ENCODE results near the gene PTF1A.

GRCh38 chr10:23193435-23194074 is 1.4 kb downstream of the PTF1A start:
- TF ChIP-seq CTCF (IDR thresholded peaks at IDR 0.05 in 2 of 3, conservative IDR thresholded peaks at IDR 0.05 in 1 of 3; ENCODE audit: insufficient read depth in 2 of 3, low read depth in 1 of 3, low read length in 3 of 3) (no peak), ZKSCAN1 (IDR thresholded peaks at IDR 0.05; ENCODE audit: low read depth, low read length) (no peak), NFYB (IDR thresholded peaks at IDR 0.05; ENCODE audit: extremely low read depth, insufficient read length) (no peak), MEF2D (tag; conservative IDR thresholded peaks at IDR 0.05; ENCODE audit: low read depth) (no peak), ZNF174 (CRISPR knock-in tag; IDR thresholded peaks at IDR 0.05) (no peak), CHD1 (IDR thresholded peaks at IDR 0.05; ENCODE audit: low read length) (no peak), GTF2F1 (IDR thresholded peaks at IDR 0.05; ENCODE audit: low read depth, low read length) (no peak), KLF13 (tag; IDR thresholded peaks at IDR 0.05; ENCODE audit: borderline replicate concordance, low read depth) (no peak), POLR2A (conservative IDR thresholded peaks at IDR 0.05) (no peak), BRCA1 (IDR thresholded peaks at IDR 0.05) (no peak), BRCA1 (CRISPR knock-in tag; IDR thresholded peaks at IDR 0.05) (no peak), REST (IDR thresholded peaks at IDR 0.05; ENCODE audit: borderline replicate concordance) (no peak), REST (CRISPR knock-in tag; IDR thresholded peaks at IDR 0.05; ENCODE audit: low read depth) (no peak), SIX5 (IDR thresholded peaks at IDR 0.05; ENCODE audit: borderline replicate concordance in 1 of 2, insufficient read depth in 1 of 2, low read depth in 1 of 2, low read length in 2 of 2) (no peak), TAF1 (IDR thresholded peaks at IDR 0.05; ENCODE audit: control insufficient read depth, extremely low read depth, insufficient read depth, low read length, severe bottlenecking) (no peak)
